GM12878 (cell line): Measurements from ENCODE around the gene NTRK1. TPM values are rescaled to one million over a fixed set of nuclear protein-coding genes. Genes with fewer than 3 reads are reported as not detected.

Experiments
- ATAC-seq: fragments of 200-7000 bp; cut with Tn5 transposase; 3 replicates; pipeline ENCODE4 v1.9.1; 2020; ENCODE audit warnings: mild to moderate bottlenecking, moderate library complexity
- BruUV-seq: library from RNA; stranded (reverse); fragments of 400-500 nt; replicated peaks from 2 replicates; lab custom pipeline; 2021; lab: Mats Ljungman, UMichigan
- CTCF ChIA-PET: fragments of 300-600 bp; sonication (Branson Sonifier 250); formaldehyde crosslinking; extraction: SDS; loops from one replicate; lab custom pipeline; 2021; ENCODE audit warnings: inconsistent platforms; lab: Yijun Ruan, JAX
- POLR2A ChIA-PET: fragments of 350-600 bp; formaldehyde crosslinking; extraction: SDS; loops from one replicate; lab custom pipeline; 2021; ENCODE audit warnings: inconsistent platforms; lab: Charles Lee
- RAD21 ChIA-PET: fragments of 300-600 bp; sonication (Branson Sonifier 250); formaldehyde crosslinking; loops from one replicate; lab custom pipeline; 2023; ENCODE audit warnings: antibody characterized with exemption; ENCODE audit not compliant: unreplicated experiment; lab: Charles Lee
- SMC1A ChIA-PET: fragments of 300-600 bp; sonication (Branson Sonifier 250); formaldehyde crosslinking; loops from one replicate; lab custom pipeline; 2023; ENCODE audit not compliant: unreplicated experiment, uncharacterized antibody; lab: Charles Lee
- DNase-seq: peaks from one replicate; pipeline ENCODE4 v3.0.0-alpha.2; 2011; ENCODE audit warnings: low read depth, low spot score
- FAIRE-seq: peaks from 3 replicates; lab custom pipeline; 2011; peaks lifted over from hg19 to GRCh38; lab: Jason Lieb, UNC
- H2AFZ ChIP-seq: 2 replicates; pipeline ENCODE4 v1.6.0; 2011; ENCODE audit warnings: low read depth, low read length, control low read depth; ENCODE audit not compliant: control insufficient read depth
- H3K27ac ChIP-seq: 2 replicates; pipeline ENCODE4 v1.5.1; 2011; ENCODE audit warnings: control low read depth; ENCODE audit not compliant: control insufficient read depth, insufficient read depth
- H3K27me3 ChIP-seq, 2 experiments: replicated peaks in 1 of 2; 2 replicates each; pipeline versions ENCODE4 v1.6.0 to v1.6.1; 2011; ENCODE audit warnings: low read length in 1 of 2; ENCODE audit not compliant: control insufficient read depth in 2 of 2, insufficient read depth in 2 of 2
- H3K36me3 ChIP-seq, 2 experiments: 2 replicates each; pipeline ENCODE4 v1.5.1; 2011; ENCODE audit warnings: low read length in 1 of 2; ENCODE audit not compliant: control insufficient read depth in 2 of 2, insufficient read depth in 2 of 2
- H3K4me1 ChIP-seq: 2 replicates; pipeline ENCODE4 v1.6.1; 2011; ENCODE audit warnings: mild to moderate bottlenecking, low read length, moderate library complexity, mixed read lengths; ENCODE audit not compliant: control insufficient read depth, insufficient read depth
- H3K4me2 ChIP-seq: 2 replicates; pipeline ENCODE4 v1.6.0; 2011; ENCODE audit warnings: control low read depth; ENCODE audit not compliant: control insufficient read depth, insufficient read depth
- H3K4me3 ChIP-seq: fragments of 200-600 bp; sonication (generic); 2 replicates; pipeline ENCODE4 v1.5.1; 2016
- H3K79me2 ChIP-seq: 2 replicates; pipeline ENCODE4 v1.6.0; 2011; ENCODE audit warnings: low read length; ENCODE audit not compliant: control insufficient read depth, insufficient read depth
- H3K9ac ChIP-seq: 2 replicates; pipeline ENCODE4 v1.8.0; 2011; ENCODE audit warnings: low read length, control low read depth, mixed read lengths; ENCODE audit not compliant: control insufficient read depth, insufficient read depth
- H3K9me3 ChIP-seq: replicated peaks from 3 replicates; pipeline ENCODE4 v1.5.1; 2011; ENCODE audit warnings: mild to moderate bottlenecking, low read length; ENCODE audit not compliant: control insufficient read depth, insufficient read depth
- H4K20me1 ChIP-seq: 2 replicates; pipeline ENCODE4 v1.6.0; 2011; ENCODE audit not compliant: control insufficient read depth, insufficient read depth
- NFIC ChIP-seq: IDR thresholded peaks from 2 replicates; pipeline ENCODE4 v1.6.1; 2012; ENCODE audit warnings: low read depth, mild to moderate bottlenecking, inconsistent platforms, low read length, moderate library complexity
- NR2C1 ChIP-seq: fragments of 450-650 bp; IDR thresholded peaks from 2 replicates; pipeline ENCODE4 v1.6.1; 2017; ENCODE audit warnings: antibody characterized with exemption, mild to moderate bottlenecking, moderate library complexity
- PML ChIP-seq: IDR thresholded peaks from 2 replicates; pipeline ENCODE4 v1.6.1; 2012; ENCODE audit warnings: low read length, inconsistent platforms
- SP1 ChIP-seq: IDR thresholded peaks from one replicate; pipeline ENCODE4 v1.6.1; 2011; ENCODE audit warnings: low read depth, low read length
- ZNF217 ChIP-seq: fragments of 450-650 bp; IDR thresholded peaks from 2 replicates; pipeline ENCODE4 v1.6.1; 2017; ENCODE audit warnings: antibody characterized with exemption, mild to moderate bottlenecking
- ZNF274 ChIP-seq: IDR thresholded peaks from one replicate; pipeline ENCODE4 v1.8.0; 2011; ENCODE audit not compliant: insufficient read length, insufficient read depth
- WGBS: methylation state at CpG from one replicate; pipeline ENCODE4 v1.1.6; 2016; ENCODE audit warnings: low lambda C conversion rate; ENCODE audit not compliant: insufficient replicate concordance, insufficient coverage; ENCODE audit errors: missing lambda C conversion rate; 5-methylcytosine and 5-hydroxymethylcytosine counted together
- in situ Hi-C: fragments of 300-500 bp; cut with MboI; formaldehyde crosslinking; loops from 9 replicates; pipeline ENCODE4 v1.14.3; 2018; ENCODE audit warnings: mixed read lengths
- intact Hi-C: fragments of 100-400 bp; cut with micrococcal nuclease; formaldehyde crosslinking; loops from one replicate; pipeline ENCODE4 v1.14.2; 2022; ENCODE audit not compliant: unreplicated experiment
- polyA plus RNA-seq, 11 experiments: library from polyadenylated mRNA; depleted of rRNA in 4 of 11; unstranded in 6 of 11; stranded (reverse) in 5 of 11; fragments of >200 nt; fragmentation: Nextera tagmentation in 4 of 11; fragmentation: Illumina TruSeq in 1 of 11; extraction: Ambion mirVana in 4 of 11; extraction: Trizol in 1 of 11; gene quantifications; 1 replicate in 1 of 11; 2 replicates in 10 of 11; pipeline versions ENCODE4 v1.2.1 to v1.2.3, GENCODE V29; 2011 to 2016; ENCODE audit warnings: inconsistent platforms in 2 of 11, missing spikeins in 2 of 11, low read depth in 1 of 11
- total RNA-seq, 4 experiments: library from RNA; depleted of rRNA in 3 of 4; stranded (reverse); fragments of >200 nt in 3 of 4; fragmentation: Illumina TruSeq in 1 of 4; extraction: Trizol in 1 of 4; gene quantifications; 2 replicates each; pipeline versions ENCODE4 v1.2.1 to v1.2.3, GENCODE V29; 2013 to 2021
- TF ChIP-seq, protein P1 (sequence below): fragments of 450-650 bp; IDR thresholded peaks from 2 replicates; pipeline ENCODE4 v1.6.1; 2017; ENCODE audit warnings: mild to moderate bottlenecking, low read depth, inconsistent platforms; ENCODE audit not compliant: poor library complexity, severe bottlenecking
- TF ChIP-seq, protein P2 (sequence below): IDR thresholded peaks from 2 replicates; pipeline ENCODE4 v1.6.1; 2011; ENCODE audit warnings: low read depth, low read length, improper control_type of control experiment, borderline replicate concordance
- TF ChIP-seq, protein P3 (sequence below): fragments of 450-650 bp; IDR thresholded peaks from 2 replicates; pipeline ENCODE4 v1.6.1; 2017; ENCODE audit warnings: antibody characterized with exemption, mild to moderate bottlenecking, moderate library complexity

Gene NTRK1
- total and polyA plus RNA-seq, 10 of the 15 experiments (the other 5 are each of a cell fraction or from before 2014, with no cell fraction given): 0.10 to 0.56 (median 0.40) TPM; not detected in 7

DNA sequence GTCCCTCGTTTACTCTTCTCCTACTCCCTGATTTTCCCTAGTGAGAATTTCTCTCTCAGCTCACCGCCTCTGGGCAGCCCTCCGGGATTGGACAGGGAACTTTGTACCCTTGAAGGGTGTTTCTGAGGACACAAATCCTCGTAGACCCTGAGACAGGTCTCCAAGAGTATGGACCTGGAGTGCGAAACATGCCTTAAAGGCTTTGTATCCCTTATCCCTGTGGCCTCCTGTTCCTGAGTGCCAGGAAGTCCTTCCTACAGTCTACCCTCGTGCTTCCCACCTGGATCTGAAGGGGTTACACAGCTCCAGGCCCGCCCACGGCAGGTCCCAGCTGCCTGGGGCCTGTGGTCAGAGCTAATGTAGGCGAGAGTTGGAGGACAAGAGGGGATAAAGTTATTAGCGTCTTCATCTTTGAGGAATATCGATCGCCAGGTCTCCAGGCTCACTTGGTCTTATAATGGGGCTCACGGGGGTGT, 25.3 kb downstream of the NTRK1 start:
- peaks cover 0 to 4% of the 10 kb centered on the region in 2 experiments; a peak in 3 of 4 replicates for H3K27me3 ChIP-seq

DNA sequence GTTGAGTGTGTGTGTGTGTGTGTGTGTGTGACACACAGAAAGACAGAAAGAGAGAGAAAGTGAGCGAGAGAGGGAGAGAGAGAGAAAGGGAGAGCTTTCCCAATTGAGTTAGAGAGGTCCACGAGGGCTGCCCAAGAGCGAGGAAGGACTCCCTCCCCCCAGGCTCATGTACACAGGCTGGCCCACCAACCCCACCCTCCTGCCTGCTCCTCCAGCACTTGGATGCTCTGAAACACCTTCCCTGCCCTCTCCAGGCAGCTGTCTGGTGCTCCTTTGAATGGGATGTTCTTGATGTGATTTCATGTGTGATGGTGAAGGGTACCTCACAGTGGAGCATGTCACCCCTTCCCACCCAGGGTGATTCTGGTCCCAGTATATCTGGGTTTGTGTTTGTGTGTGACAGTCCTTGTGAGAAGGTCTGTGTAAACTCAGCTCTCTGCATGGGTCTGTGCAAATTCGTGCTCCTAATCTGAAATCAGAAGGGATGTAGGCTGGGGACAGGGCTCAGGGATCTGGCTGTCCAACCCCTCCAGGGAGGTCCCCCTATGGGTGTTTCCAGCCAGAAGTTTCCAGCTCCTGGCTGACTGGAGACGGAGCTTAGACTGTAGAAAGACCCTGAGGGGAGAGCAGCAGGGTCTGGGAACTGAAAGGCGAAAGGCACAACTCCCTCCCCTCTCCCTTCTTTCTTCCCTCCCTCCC, 26.1 kb downstream of the NTRK1 start:
- POLR2A ChIA-PET: no interaction called here
- ATAC-seq (no peak), FAIRE-seq (no peak), DNase-seq (no peak)
- no peaks in the 10 kb centered on the region for H3K79me2 ChIP-seq
- intact Hi-C loops: no loop called here
- H3K4me3 ChIP-seq: no peak overlapping the region
- H4K20me1 ChIP-seq: no peaks in the 10 kb centered on the region
- no peaks in the 10 kb centered on the region for H3K9me3 ChIP-seq
- SMC1A ChIA-PET: interaction anchor here (0.7 to 1.2 kb wide), 3 partner anchors 76 to 160 kb away, joined by 3 to 5 read pairs (median 4); no protein-coding TSS in a partner anchor
- in situ Hi-C loops: no loop called here
- no peak overlapping the region for H3K4me2 ChIP-seq
- H2AFZ ChIP-seq: no peak overlapping the region
- WGBS: 20% methylated on average over 6 of the region's 6 CpGs
- no peak overlapping the region for H3K27ac ChIP-seq
- H3K4me1 ChIP-seq: no peaks in the 10 kb centered on the region
- CTCF ChIA-PET: interaction anchor here (0.6 to 2.0 kb wide), 5 partner anchors 27 to 220 kb away, joined by 3 to 9 read pairs (median 3); partner anchors contain the start of gene NTRK1
- no TSS peak for BruUV-seq
- peaks cover 0 to 4% of the 10 kb centered on the region in 2 experiments; a peak in 3 of 4 replicates for H3K27me3 ChIP-seq
- RAD21 ChIA-PET: interaction anchor here (0.6 to 7.1 kb wide), 4 partner anchors 48 to 166 kb away, joined by 3 to 42 read pairs (median 6); no protein-coding TSS in a partner anchor
- no peaks in the 10 kb centered on the region for H3K36me3 ChIP-seq
- H3K9ac ChIP-seq: no peak overlapping the region
- TF ChIP-seq PML (no peak), ZNF217 (no peak), ZNF274 (no peak), NFIC (no peak)
- TF ChIP-seq, protein P1, sequence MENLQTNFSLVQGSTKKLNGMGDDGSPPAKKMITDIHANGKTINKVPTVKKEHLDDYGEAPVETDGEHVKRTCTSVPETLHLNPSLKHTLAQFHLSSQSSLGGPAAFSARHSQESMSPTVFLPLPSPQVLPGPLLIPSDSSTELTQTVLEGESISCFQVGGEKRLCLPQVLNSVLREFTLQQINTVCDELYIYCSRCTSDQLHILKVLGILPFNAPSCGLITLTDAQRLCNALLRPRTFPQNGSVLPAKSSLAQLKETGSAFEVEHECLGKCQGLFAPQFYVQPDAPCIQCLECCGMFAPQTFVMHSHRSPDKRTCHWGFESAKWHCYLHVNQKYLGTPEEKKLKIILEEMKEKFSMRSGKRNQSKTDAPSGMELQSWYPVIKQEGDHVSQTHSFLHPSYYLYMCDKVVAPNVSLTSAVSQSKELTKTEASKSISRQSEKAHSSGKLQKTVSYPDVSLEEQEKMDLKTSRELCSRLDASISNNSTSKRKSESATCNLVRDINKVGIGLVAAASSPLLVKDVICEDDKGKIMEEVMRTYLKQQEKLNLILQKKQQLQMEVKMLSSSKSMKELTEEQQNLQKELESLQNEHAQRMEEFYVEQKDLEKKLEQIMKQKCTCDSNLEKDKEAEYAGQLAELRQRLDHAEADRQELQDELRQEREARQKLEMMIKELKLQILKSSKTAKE: no peak
- TF ChIP-seq, protein P2, sequence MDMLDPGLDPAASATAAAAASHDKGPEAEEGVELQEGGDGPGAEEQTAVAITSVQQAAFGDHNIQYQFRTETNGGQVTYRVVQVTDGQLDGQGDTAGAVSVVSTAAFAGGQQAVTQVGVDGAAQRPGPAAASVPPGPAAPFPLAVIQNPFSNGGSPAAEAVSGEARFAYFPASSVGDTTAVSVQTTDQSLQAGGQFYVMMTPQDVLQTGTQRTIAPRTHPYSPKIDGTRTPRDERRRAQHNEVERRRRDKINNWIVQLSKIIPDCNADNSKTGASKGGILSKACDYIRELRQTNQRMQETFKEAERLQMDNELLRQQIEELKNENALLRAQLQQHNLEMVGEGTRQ: no peak
- TF ChIP-seq, protein P3, sequence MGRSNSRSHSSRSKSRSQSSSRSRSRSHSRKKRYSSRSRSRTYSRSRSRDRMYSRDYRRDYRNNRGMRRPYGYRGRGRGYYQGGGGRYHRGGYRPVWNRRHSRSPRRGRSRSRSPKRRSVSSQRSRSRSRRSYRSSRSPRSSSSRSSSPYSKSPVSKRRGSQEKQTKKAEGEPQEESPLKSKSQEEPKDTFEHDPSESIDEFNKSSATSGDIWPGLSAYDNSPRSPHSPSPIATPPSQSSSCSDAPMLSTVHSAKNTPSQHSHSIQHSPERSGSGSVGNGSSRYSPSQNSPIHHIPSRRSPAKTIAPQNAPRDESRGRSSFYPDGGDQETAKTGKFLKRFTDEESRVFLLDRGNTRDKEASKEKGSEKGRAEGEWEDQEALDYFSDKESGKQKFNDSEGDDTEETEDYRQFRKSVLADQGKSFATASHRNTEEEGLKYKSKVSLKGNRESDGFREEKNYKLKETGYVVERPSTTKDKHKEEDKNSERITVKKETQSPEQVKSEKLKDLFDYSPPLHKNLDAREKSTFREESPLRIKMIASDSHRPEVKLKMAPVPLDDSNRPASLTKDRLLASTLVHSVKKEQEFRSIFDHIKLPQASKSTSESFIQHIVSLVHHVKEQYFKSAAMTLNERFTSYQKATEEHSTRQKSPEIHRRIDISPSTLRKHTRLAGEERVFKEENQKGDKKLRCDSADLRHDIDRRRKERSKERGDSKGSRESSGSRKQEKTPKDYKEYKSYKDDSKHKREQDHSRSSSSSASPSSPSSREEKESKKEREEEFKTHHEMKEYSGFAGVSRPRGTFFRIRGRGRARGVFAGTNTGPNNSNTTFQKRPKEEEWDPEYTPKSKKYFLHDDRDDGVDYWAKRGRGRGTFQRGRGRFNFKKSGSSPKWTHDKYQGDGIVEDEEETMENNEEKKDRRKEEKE: no peak

More for the DNA sequence above, 25.3 kb downstream of the NTRK1 start:
- Histone ChIP-seq H3K79me2 (no peaks in the 10 kb centered on the region), H3K4me2 (no peak overlapping the region), H3K36me3 (no peaks in the 10 kb centered on the region), H3K4me1 (no peaks in the 10 kb centered on the region), H3K4me3 (no peak overlapping the region), H3K9ac (no peak overlapping the region), H3K27ac (no peak overlapping the region), H4K20me1 (no peaks in the 10 kb centered on the region), H2AFZ (no peak overlapping the region), H3K9me3 (no peaks in the 10 kb centered on the region)
- SMC1A ChIA-PET: interaction anchor here (0.9 to 1.1 kb wide), 2 partner anchors 95 to 160 kb away, joined by 3 to 5 read pairs; no protein-coding TSS in a partner anchor
- POLR2A ChIA-PET: no interaction called here
- in situ Hi-C loops: no loop called here
- intact Hi-C loops: no loop called here
- CTCF ChIA-PET: interaction anchor here (0.8 to 2.0 kb wide), 5 partner anchors 47 to 196 kb away, joined by 3 to 9 read pairs (median 7); no protein-coding TSS in a partner anchor
- 31% methylated on average over 13 of the region's 13 CpGs for WGBS
- ATAC-seq: no peak
- DNase-seq: no peak
- FAIRE-seq: no peak
- no TSS peak for BruUV-seq
- RAD21 ChIA-PET: interaction anchor here (2.6 to 7.1 kb wide), 2 partner anchors 47 to 89 kb away, joined by 7 to 42 read pairs; no protein-coding TSS in a partner anchor
- TF ChIP-seq NR2C1 (no peak), SP1 (no peak)
